A172 (cell line): Measurements from ENCODE around the gene GALNT9. TPM values are rescaled to one million over a fixed set of nuclear protein-coding genes. Genes with fewer than 3 reads are reported as not detected.
"Not testable (repeated sequence)": the region's sequence is repeated elsewhere in the genome, so short reads cannot be mapped to it uniquely, and the experiment has no call there.

Experiments used
- DNase-seq: peaks from one replicate; pipeline ENCODE4 v3.0.0-alpha.2; 2015; ENCODE audit warnings: low spot score
- total RNA-seq: library from RNA; depleted of rRNA; stranded (reverse); fragments of >200 nt; shearing (Covaris generic); gene quantifications from 2 replicates; pipeline ENCODE4 v1.2.3, GENCODE V29; 2014

The GALNT9 gene
- total RNA-seq, 1 experiment from 2014 or later = 11.5 TPM

- DNase-seq = no peak
Measured at GRCh38 chr12:132264086-132265010, 65.0 kb downstream of the GALNT9 start.

- no peak for DNase-seq
Measured at GRCh38 chr12:132263451-132264049, 65.8 kb downstream of the GALNT9 start.

DNA sequence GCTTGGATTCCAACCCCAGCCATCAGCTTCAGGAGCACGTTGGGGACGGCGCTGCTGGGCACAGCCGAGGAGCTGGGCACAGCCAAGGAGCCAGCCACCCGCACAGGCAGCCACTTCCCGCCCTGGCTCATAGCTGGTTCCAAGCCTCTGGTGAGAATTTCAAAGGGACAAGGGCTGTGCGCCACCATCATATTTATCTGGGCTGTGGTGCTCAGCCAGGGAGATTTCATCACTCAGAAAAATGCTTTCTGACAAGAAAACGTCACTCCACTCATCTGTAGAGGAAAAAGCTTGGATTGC, 66.4 kb downstream of the GALNT9 start:
- no peak for DNase-seq

GRCh38 chr12:132262256-132263060, 66.9 kb downstream of the GALNT9 start:
- no peak for DNase-seq

DNA sequence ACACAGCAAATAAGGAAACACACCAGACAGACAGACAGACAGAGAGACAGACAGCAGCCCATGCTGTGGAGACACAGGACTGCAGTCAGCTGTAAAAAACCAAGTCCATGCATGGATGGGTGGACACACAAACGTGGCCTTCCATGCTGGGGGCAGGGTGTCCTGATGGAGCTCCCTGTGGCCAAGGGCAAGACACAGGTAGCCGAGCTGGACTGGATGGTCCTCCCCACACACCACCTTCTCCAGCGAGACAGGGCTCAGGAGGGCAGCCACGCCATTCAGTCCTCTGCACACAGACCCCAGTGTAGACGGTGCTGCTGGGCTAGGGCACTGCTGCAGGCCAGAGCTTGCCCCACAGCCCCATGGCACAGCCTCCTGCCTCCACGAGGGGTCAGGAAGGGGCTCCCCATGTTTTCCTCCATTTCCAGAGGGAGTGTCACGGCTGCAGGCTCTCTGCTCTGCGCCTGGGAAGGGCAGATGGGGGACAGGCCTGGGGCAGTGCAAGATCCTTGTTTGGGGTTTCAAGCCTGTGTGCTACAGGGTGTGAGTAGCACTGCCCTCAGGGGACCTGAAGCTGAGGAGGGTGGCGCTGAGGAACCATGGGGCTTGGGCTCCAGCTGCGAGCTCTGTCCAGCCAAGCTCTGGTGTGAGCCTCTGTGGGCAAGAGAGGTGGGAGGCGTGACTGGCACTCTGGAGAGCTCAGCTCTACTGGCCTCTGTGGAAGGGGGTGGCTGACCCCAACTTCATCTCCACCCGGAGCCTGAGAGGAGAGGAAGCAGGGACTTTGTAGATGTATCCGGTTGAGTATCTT, 67.9 kb downstream of the GALNT9 start:
- no peak for DNase-seq

DNA sequence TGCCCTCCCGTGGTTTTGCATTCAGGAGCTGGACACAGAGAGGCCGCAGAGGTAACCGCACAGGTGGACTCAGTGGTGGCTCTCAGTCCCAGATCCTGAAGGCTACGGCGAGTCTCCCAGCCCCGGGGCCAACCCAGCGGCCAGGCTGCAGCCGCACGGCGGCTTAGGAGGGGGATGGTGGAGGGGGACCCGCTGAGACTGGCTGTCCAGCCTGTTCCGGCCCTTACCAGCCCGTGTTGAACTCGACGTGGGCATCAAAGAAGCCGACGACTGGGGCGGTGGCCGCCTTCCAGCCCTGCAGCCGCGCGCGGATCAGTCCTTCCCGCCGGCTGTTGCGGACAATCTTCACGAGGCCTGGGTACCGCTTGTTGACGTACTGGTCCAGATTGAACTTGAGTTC, 68.7 kb downstream of the GALNT9 start:
- no peak for DNase-seq

DNA sequence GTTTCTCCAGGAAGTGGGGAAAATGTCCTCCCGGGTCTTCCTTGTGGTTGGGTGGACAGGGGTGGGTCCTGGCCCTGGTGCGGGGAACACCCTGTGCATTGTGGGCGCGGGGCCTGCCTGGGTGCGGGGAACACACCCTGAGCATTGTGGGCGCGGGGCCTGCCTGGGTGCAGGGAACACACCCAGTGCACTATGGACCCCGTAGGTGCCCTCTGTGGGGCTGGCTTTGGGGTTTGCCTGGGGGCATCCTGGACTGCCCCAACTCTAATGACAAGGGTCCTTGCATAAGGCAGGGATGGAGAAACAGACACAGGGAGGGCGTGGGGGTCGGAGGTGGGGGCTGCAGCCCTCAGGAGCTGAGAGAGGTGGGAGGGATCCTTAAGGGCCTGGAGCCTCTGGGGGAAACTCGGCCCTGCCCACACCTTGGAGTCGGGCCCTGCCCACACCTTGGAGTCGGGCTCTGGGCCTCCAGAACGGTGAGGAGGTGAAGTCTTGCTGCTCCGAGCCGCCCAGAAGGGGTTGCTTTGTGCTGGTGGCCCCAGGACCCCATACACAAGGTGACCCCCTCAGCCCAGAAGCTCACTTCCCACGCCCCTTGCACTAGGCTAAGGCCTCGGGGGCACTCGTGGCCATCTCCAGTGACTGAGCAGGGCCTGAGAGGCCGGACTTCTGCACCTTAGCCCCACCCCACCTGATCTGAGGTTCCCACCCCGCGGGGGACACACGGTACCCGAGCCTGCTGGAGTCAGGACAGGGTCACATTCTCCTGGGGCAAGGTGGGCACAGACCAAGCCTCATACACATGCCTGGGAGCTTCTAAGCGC, 69.3 kb downstream of the GALNT9 start:
- DNase-seq = no peak

- peak; percentile 84 for DNase-seq
Measured at GRCh38 chr12:132259364-132259871, 70.0 kb downstream of the GALNT9 start.

DNA sequence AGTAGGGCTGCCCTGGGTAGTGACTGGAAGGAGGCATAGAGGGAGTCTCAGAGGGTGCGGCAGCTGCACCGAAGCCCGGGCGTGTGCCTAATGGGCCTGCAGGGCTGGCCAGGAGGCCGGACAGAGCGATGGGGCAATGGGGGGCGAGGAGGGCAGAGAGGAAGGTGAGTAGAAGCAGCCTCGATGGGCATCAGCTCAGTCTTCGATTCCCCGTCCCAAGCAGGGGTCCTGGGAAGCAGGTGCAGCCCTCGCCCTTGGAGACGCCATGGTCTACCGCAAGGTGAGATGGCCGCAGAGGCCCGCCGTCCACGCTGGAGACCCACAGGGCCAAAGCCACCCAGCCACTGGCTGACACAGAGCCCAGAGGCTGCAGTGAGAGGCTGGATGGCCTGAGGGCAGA, 70.8 kb downstream of the GALNT9 start:
- DNase-seq = no peak

- no peak for DNase-seq
Measured at GRCh38 chr12:132257955-132258490, 71.4 kb downstream of the GALNT9 start.

DNA sequence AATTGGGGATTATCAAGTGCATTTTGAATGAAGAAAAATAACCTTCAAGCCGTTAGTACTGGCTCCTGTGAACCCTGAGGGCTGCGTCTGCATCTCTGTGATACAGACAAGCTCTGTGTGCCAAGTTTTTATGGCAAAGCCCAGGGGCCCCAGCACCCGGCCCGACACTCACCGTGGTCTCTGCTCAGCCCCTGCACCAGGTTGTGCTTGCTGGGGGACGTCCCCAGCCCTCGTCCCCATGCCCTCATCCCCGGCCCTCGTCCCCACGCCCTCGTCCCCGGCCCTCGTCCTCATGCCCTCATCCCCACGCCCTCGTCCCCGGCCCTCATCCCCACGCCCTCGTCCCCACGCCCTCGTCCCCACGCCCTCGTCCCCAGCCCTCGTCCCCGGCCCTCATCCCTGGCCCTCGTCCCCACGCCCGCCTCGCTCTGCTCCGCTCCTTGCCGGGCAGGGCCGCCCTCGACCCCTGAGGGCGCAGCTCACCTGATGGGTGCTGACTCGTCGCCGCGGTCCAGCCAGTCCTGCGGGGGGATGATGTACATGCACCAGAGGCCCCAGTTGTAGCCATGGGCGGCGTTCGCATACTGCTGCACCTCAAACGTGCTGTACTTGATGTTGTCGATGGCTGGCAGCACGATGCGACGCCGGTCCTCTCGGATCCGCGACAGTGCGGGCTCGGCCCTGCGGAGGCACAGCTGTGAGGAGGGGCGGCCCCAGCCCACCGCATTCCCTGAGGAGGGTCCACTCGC, 72.0 kb downstream of the GALNT9 start:
- no peak for DNase-seq

GRCh38 chr12:132256646-132257045, 72.7 kb downstream of the GALNT9 start:
- no peak for DNase-seq

- no peak for DNase-seq
Measured at GRCh38 chr12:132255642-132256041, 73.7 kb downstream of the GALNT9 start.

DNA sequence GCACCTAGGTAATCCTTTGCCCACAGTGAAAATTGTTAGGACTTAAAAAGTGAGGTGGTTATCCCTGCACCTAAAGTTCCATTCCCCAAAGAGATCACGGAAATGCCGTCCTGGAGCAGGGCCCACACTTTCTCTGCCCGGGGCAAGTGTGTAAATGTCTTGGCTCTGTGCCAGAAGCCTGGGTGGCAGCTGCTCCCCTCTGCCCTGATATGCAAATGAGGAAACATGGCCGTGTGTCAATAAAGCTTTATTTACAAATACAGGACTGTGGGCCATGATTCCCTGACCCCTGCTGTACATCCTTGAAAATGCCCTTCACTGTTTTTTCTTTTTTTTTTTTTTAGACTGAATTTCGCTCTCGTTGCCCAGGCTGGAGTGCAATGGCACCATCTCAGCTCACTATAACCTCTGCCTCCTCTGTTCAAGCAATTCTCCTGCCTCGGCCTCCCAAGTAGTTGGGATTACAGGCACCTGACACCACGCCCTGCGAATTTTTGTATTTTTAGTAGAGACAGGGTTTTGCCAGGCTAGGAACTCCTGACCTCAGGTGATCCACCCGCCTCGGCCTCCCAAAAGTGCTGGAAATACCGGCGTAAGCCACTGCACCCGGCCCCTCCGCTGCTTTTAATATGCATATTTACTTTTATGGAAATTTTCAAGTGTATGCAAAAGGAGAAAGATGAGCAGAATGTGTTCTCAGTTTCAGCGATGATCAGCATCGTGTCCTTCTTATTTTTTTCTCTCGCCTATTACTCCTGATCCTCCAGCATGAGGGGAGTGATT, 75.5 kb downstream of the GALNT9 start:
- no peak for DNase-seq

DNA sequence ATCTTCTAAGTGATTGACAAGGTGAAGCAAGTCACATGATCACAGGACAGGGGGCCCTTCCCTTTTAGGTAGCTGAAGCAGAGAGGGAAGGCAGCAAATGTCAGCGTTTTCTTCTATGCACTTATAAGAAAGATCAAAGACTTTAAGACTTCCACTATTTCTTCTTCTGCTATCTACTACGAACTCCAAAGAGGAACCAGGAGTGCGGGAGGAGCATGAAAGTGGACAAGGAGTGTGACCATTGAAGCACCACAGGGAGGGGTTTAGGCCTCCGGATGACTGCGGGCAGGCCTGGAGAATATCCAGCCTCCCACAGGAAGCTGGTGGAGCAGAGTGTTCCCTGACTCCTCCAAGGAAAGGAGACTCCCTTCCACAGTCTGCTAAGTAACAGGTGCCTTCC, 76.4 kb downstream of the GALNT9 start:
- not testable (repeated sequence) for DNase-seq

GRCh38 chr12:132251741-132252490, 77.5 kb downstream of the GALNT9 start:
- no peak for DNase-seq

DNA sequence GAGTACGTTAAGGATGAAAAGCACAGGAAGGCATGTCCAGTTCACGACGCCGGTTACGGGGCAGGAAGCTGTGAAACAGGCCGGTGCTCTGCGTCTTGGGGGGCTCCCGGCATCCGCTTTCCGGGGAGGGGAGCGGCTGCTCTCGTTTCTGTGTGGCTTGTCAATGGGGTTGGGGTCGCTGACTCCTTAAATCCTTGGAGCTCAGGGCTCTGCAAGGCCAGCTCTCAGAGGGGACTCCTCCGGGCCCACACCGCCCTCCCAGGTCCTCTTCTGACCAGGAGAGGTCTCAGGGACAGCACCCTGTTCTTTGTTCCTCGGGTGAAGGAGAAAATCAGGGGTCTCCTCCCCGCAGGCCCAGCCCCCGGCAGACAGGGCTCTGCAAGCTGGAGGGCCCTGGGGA, 78.1 kb downstream of the GALNT9 start:
- no peak for DNase-seq

- no peak for DNase-seq
Measured at GRCh38 chr12:132250707-132251106, 78.7 kb downstream of the GALNT9 start.
